Islet precursor cell (in vitro differentiated cells): ENCODE data around the gene PACC1.

ENCODE experiments used
- DNase-seq: peaks from one replicate; pipeline ENCODE4 v3.0.0-alpha.2; 2018

The PACC1 gene

DNA sequence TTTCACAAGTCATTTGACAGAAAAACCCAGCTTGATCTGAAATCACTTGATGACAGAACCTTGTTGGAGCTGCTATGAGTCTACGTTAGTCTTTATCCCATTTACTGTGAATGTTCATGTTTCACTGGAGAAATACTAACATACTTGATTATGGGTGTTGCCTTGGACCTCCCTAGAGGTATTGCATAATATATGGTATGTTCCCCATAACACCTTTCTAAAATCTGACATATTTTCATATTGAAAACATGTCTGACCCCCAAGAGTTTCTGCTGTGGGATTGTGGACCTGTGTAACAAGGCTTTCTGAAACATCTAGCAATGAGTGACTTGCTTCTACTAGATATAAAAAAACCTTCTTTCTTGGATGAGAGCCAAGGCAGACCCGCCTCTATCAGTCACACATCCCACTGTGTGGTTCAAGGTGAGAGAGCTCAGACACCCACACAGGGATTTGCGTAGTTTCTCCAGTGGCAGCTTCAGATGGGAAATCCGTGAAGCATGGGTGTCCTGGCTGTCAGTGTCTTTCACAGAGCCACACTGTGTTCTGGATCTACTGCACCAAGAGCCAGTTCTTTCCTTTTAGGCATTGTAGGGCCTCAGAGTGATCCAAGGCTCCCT, 22.6 kb upstream of the PACC1 start:
- no peak for DNase-seq

- DNase-seq: no peak
Observed at GRCh38 chr1:212434992-212435391, 20.3 kb upstream of the PACC1 start.

- DNase-seq: no peak
Observed at GRCh38 chr1:212433577-212434462, 19.1 kb upstream of the PACC1 start.

GRCh38 chr1:212432661-212433576, 18.2 kb upstream of the PACC1 start, which contains the start of gene NENF:
Gene NENF, plus strand, starts transcription at chr1:212432920. Its CDS starts 24 bp downstream, at chr1:212432944.
- peak; percentile 87 for DNase-seq

- no peak for DNase-seq
Observed at GRCh38 chr1:212432272-212432660, 17.6 kb upstream of the PACC1 start.

GRCh38 chr1:212431644-212432043, 17.0 kb upstream of the PACC1 start:
- DNase-seq: no peak

DNA sequence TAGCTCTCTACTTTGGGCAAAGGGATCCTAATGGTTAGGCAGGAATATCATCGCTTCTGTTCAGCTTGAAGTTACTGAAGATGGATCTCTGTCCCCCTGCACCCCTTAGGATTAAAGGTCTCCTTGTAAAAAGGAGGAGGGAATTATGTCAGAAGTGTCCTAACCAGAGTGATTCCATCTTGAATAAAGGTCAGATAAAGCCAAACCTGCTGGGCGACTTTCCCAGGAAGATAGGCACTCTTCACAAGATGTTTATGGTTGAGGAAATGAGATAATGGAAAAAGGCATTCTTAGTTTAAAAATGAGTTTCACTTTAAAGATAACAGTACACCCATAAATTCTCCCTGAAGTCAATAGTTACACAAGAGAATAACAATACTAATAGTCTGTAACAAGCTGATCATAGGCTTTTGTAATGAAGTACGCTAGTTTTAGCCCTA, 16.3 kb upstream of the PACC1 start:
- DNase-seq: no peak

- DNase-seq: no peak
Observed at GRCh38 chr1:212430416-212430815, 15.7 kb upstream of the PACC1 start.

DNA sequence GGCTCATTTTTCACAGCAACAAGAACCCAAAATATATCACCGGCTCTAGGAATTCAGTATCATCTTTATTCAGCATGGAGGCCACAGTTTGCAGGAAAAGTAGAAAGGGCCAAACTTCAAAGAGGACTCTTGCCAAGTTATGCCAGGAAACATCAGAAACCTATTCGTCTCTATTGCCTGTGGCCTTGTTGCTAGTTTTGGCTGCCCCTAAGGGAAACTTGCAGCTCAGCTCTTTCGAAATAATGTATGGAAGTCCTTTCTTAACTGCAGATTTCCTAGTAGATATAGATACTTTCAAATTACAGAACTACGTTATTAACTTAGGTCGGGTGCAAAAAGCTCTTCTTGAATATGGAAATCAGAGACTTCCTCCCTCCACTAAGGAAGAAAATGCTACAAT, 13.8 kb upstream of the PACC1 start:
- DNase-seq: no peak

- no peak for DNase-seq
Observed at GRCh38 chr1:212423879-212424278, 9.2 kb upstream of the PACC1 start.

DNA sequence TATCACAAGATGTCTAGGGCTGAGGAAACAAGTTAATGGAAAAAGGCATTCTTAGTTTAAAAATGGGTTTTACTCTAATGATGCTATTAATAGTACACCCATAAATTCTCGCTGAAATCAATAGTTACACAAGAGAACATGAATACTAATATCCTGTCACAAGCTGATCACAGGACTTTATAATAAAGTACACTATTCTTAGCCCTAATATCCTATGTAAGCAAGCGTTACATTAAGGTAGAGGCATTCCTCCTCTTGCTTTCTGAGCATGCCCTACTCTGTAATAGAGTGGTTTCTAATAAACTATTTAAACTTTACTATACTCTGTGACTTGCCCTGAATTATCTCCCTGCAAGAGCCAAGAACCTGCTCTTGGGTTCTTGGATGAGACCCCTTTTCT, 6.5 kb upstream of the PACC1 start:
- no peak for DNase-seq

- DNase-seq: no peak
Observed at GRCh38 chr1:212415107-212415841, 588 bp upstream of the PACC1 start.

DNA sequence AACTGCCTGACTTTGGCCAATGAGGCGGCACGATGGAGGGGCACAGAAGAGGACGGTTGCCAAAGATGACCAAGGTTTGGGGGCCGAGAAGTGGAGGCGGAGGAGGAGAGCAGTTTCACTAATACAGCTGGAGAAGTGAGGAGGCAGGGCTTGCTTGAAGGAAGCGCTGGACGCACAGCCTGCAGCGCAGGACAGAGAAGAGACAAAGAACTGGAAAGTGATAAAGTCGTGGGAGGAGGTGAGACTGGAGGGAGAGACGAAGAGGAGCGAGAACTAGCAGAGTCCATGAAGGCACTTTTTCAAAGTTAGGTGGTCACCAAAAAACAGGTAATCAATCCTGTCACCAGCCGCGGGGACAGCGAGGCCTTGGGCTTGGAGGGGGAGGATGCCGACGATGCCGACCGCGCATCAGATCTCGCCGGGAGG, 771 bp downstream of the PACC1 start:
- DNase-seq: peak; percentile 61

DNA sequence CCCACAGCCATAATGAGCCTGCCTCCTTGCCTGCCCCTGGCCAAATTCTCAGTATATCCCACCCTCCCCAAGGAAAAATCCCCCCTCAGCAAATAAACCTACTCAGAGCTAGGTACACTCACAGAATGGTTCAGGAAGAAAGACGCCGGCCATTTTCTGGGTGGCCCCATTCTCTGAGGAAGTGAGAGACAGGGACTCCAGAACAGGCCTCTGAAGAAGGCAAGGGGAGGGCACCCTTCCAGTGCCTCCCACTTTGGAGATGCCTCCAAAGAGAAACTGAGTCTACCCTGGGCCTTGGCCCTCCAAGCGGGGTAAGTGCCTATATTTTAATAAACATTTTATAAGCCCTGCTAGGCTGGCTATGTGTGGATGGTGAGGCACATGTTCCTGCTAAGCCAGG, 2.3 kb downstream of the PACC1 start:
- no peak for DNase-seq

- no peak for DNase-seq
Observed at GRCh38 chr1:212410231-212410820, 4.4 kb downstream of the PACC1 start.

GRCh38 chr1:212402666-212403321, 11.9 kb downstream of the PACC1 start:
- no peak for DNase-seq

DNA sequence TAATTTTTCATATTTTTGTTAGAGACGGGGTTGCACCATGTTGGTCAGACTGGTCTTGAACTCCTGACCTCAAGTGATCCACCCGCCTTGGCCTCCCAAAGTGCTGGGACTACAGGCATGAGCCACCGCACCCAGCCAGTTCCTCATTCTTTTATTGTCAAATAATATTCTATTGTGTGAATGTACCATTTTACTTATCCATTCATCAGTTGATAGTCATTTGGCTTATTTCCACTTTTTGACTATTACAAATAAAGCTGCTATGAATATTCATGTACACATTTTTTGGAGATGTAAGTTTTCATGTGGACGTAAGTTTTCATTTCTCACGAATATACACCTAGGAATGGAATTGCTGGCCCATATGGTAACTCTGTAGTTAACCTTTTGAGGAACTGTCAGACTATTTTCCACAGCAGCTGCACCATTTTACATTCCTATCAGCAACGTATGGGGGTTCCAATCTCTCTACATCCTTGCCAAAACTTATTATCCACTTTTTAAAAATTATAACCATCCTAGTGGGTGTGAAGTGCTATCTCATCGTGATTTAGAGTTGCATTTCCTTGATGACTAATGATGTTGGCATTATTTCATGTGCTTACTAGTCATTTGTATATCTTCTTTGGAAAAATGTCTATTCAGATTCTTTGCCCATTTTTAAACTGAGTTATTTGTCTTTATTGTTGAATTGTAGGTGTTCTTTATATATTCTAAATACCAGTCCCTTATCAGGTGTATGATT, 12.7 kb downstream of the PACC1 start:
- DNase-seq: no peak

- no peak for DNase-seq
Observed at GRCh38 chr1:212401042-212401441, 13.6 kb downstream of the PACC1 start.

DNA sequence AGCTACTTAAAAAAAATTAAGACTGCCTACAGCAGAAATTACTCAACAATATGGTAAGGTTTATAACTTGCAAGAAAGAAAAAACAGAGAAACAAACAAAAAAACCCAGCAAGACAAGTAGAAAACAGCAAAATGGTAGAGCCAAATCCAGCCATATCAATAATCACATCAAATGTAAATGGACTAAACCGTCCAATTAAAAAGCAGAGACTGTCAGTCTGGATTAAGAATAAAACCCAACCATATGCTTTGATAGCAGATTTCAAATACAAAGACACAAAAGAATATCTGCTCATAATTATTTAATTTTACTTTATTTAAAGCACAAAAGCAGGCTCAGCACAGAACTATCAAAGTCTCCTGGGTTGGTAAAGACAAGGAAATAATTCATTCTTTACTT, 17.5 kb downstream of the PACC1 start:
- DNase-seq: no peak

DNA sequence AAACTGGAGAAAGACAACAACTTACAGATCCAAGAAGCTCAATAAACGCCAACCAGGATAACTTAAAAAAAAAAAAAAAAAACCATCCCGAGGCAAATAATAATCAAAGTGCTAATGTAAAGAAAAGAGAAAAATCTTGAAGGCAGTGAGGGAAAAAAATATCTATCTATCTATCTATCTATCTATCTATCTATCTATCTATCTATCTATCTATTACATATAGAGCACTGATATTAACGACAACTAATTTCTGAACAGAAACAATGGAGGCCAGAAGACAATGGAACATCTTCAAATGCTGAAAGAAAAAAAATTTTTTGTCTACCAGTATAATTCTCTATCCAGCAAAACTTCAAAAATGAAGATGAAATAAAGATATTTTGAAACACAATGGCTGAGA, 18.0 kb downstream of the PACC1 start:
- DNase-seq: no peak
